Measurements from ENCODE around the gene DGKZ.
"Not testable (repeated sequence)": the region's sequence is repeated elsewhere in the genome, so short reads cannot be mapped to it uniquely, and the experiment has no call there.

Gene DGKZ

GRCh38 chr11:46362156-46363030, 15.1 kb downstream of the DGKZ start:
- DNase-seq (ENCODE audit: low read depth, low spot score), result no peak
- H3K4me3 ChIP-seq (ENCODE audit: low read length), result peak overlapping the region; percentile 81

GRCh38 chr11:46363031-46363407, 15.8 kb downstream of the DGKZ start:
- H3K4me3 ChIP-seq (ENCODE audit: low read length), result no peak overlapping the region
- DNase-seq (ENCODE audit: low read depth, low spot score), result no peak

GRCh38 chr11:46363455-46364005, 16.3 kb downstream of the DGKZ start:
- no peak for DNase-seq (ENCODE audit: low read depth, low spot score)
- no peak overlapping the region for H3K4me3 ChIP-seq (ENCODE audit: low read length)

GRCh38 chr11:46364056-46364455, 16.8 kb downstream of the DGKZ start:
- no peak for DNase-seq (ENCODE audit: low read depth, low spot score)

GRCh38 chr11:46364791-46365190, 17.5 kb downstream of the DGKZ start:
- no peak overlapping the region for H3K4me3 ChIP-seq (ENCODE audit: low read length)
- DNase-seq (ENCODE audit: low read depth, low spot score), result no peak

More at GRCh38 chr11:46364056-46364455, 16.8 kb downstream of the DGKZ start:
- H3K4me3 ChIP-seq (ENCODE audit: low read length), result no peak overlapping the region

- no peak for DNase-seq (ENCODE audit: low read depth, low spot score)
- H3K4me3 ChIP-seq (ENCODE audit: low read length), result no peak overlapping the region
Measured at GRCh38 chr11:46366260-46366659, 19.0 kb downstream of the DGKZ start.

- DNase-seq (ENCODE audit: low read depth, low spot score), result no peak
Measured at GRCh38 chr11:46366661-46367161, 19.4 kb downstream of the DGKZ start.

GRCh38 chr11:46367244-46367915, 20.1 kb downstream of the DGKZ start:
- DNase-seq (ENCODE audit: low read depth, low spot score), result peak; percentile 50
- H3K4me3 ChIP-seq (ENCODE audit: low read length), result no peak overlapping the region

More at GRCh38 chr11:46366661-46367161, 19.4 kb downstream of the DGKZ start:
- no peak overlapping the region for H3K4me3 ChIP-seq (ENCODE audit: low read length)

- no peak overlapping the region for H3K4me3 ChIP-seq (ENCODE audit: low read length)
- DNase-seq (ENCODE audit: low read depth, low spot score), result no peak
Measured at GRCh38 chr11:46367916-46368267, 20.6 kb downstream of the DGKZ start.

GRCh38 chr11:46369458-46370152, 22.3 kb downstream of the DGKZ start:
- no peak overlapping the region for H3K4me3 ChIP-seq (ENCODE audit: low read length)
- peak; percentile 54 for DNase-seq (ENCODE audit: low read depth, low spot score)

- no peak overlapping the region for H3K4me3 ChIP-seq (ENCODE audit: low read length)
- no peak for DNase-seq (ENCODE audit: low read depth, low spot score)
Measured at GRCh38 chr11:46370253-46370652, 23.0 kb downstream of the DGKZ start.

- DNase-seq (ENCODE audit: low read depth, low spot score); H3K4me3 ChIP-seq (ENCODE audit: low read length): not testable (repeated sequence)
Measured at GRCh38 chr11:46371262-46371661, 24.0 kb downstream of the DGKZ start.

GRCh38 chr11:46372086-46372485, 24.8 kb downstream of the DGKZ start:
- no peak for DNase-seq (ENCODE audit: low read depth, low spot score)
- no peak overlapping the region for H3K4me3 ChIP-seq (ENCODE audit: low read length)

GRCh38 chr11:46372501-46372900, 25.2 kb downstream of the DGKZ start:
- not testable (repeated sequence) for DNase-seq (ENCODE audit: low read depth, low spot score); H3K4me3 ChIP-seq (ENCODE audit: low read length)

- no peak overlapping the region for H3K4me3 ChIP-seq (ENCODE audit: low read length)
- DNase-seq (ENCODE audit: low read depth, low spot score), result no peak
Measured at GRCh38 chr11:46373787-46374740, 26.8 kb downstream of the DGKZ start.

- no peak overlapping the region for H3K4me3 ChIP-seq (ENCODE audit: low read length)
- no peak for DNase-seq (ENCODE audit: low read depth, low spot score)
Measured at GRCh38 chr11:46374815-46375214, 27.6 kb downstream of the DGKZ start.

GRCh38 chr11:46375392-46376101, 28.3 kb downstream of the DGKZ start:
- H3K4me3 ChIP-seq (ENCODE audit: low read length), result no peak overlapping the region
- no peak for DNase-seq (ENCODE audit: low read depth, low spot score)
